H1 (cell line): ENCODE measurements around the gene DOHH. TPM values are rescaled to one million over a fixed set of nuclear protein-coding genes. Genes with fewer than 3 reads are reported as not detected.
"Not testable (repeated sequence)": the region's sequence is repeated elsewhere in the genome, so short reads cannot be mapped to it uniquely, and the experiment has no call there.

Experiments
- CTCF ChIA-PET: fragments of 300-600 bp; sonication (Branson Sonifier 250); formaldehyde crosslinking; loops from one replicate; lab custom pipeline; 2021; ENCODE audit not compliant: partially characterized antibody; lab: Charles Lee
- POLR2A ChIA-PET: fragments of 300-600 bp; sonication (Branson Sonifier 250); formaldehyde crosslinking; loops from one replicate; lab custom pipeline; 2021; ENCODE audit warnings: inconsistent platforms; ENCODE audit not compliant: partially characterized antibody; lab: Charles Lee
- DNase-seq, 2 experiments: peaks; one replicate each; pipeline versions ENCODE4 v3.0.0 to v3.0.0-alpha.2; 2010 to 2022; ENCODE audit warnings: low spot score in 2 of 2, low read depth in 1 of 2, mixed read lengths in 1 of 2
- FAIRE-seq: peaks from 2 replicates; lab custom pipeline; 2011; peaks lifted over from hg19 to GRCh38; lab: Jason Lieb, UNC
- H2AFZ ChIP-seq: 2 replicates; pipeline ENCODE4 v1.8.1; 2012; ENCODE audit warnings: low read length, inconsistent platforms
- H2AK5ac ChIP-seq: 2 replicates; pipeline ENCODE4 v1.6.1; 2013; ENCODE audit warnings: low read depth, low read length
- H2BK120ac ChIP-seq: replicated peaks from 2 replicates; pipeline ENCODE3; 2013; ENCODE audit warnings: low read depth, low read length, inconsistent platforms
- H2BK12ac ChIP-seq: 2 replicates; pipeline ENCODE4 v1.6.1; 2013; ENCODE audit warnings: low read depth, low read length
- H2BK15ac ChIP-seq: 2 replicates; pipeline ENCODE4 v1.6.1; 2013; ENCODE audit warnings: low read length
- H2BK20ac ChIP-seq: 2 replicates; pipeline ENCODE4 v1.6.1; 2013; ENCODE audit warnings: low read length
- H2BK5ac ChIP-seq: 2 replicates; pipeline ENCODE4 v1.6.1; 2013; ENCODE audit warnings: low read depth, low read length
- H3K14ac ChIP-seq: 2 replicates; pipeline ENCODE4 v1.6.1; 2013; ENCODE audit warnings: inconsistent platforms; ENCODE audit not compliant: insufficient read length
- H3K18ac ChIP-seq: 2 replicates; pipeline ENCODE4 v1.6.1; 2013; ENCODE audit warnings: low read length; ENCODE audit errors: extremely low read depth
- H3K23ac ChIP-seq: 2 replicates; pipeline ENCODE4 v1.6.1; 2013; ENCODE audit warnings: inconsistent platforms; ENCODE audit not compliant: insufficient read length
- H3K23me2 ChIP-seq: 2 replicates; pipeline ENCODE4 v1.6.1; 2013; ENCODE audit warnings: low read depth, low read length
- H3K27ac ChIP-seq: 2 replicates; pipeline ENCODE4 v1.6.1; 2011; ENCODE audit warnings: low read depth, low read length, inconsistent platforms
- H3K27me3 ChIP-seq, 4 experiments: replicated peaks in 1 of 4; 1 replicate in 1 of 4; 2 replicates in 3 of 4; pipeline versions ENCODE4 v1.6.1 to v1.8.1; 2011 to 2013; ENCODE audit warnings: low read length in 3 of 4, mild to moderate bottlenecking in 3 of 4, inconsistent platforms in 2 of 4, mixed read lengths in 2 of 4, moderate library complexity in 1 of 4; ENCODE audit not compliant: control insufficient read depth in 3 of 4, insufficient read depth in 3 of 4; ENCODE audit errors: extremely low read depth in 1 of 4
- H3K36me3 ChIP-seq, 4 experiments: 2 replicates each; pipeline versions ENCODE4 v1.6.1 to v1.8.1; 2011 to 2013; ENCODE audit warnings: mild to moderate bottlenecking in 4 of 4, low read length in 3 of 4, moderate library complexity in 2 of 4, control low read depth in 1 of 4, inconsistent platforms in 1 of 4; ENCODE audit not compliant: insufficient read depth in 4 of 4, control insufficient read depth in 2 of 4
- H3K4ac ChIP-seq: replicated peaks from 2 replicates; pipeline ENCODE3; 2013; ENCODE audit warnings: low read length, low read depth, mixed read lengths, inconsistent platforms; ENCODE audit not compliant: insufficient read length
- H3K4me1 ChIP-seq, 4 experiments: replicated peaks in 1 of 4; 1 replicate in 1 of 4; 2 replicates in 3 of 4; pipeline versions ENCODE4 v1.6.1 to v1.8.1; 2011 to 2013; ENCODE audit warnings: low read length in 3 of 4, inconsistent platforms in 2 of 4, mixed read lengths in 1 of 4; ENCODE audit not compliant: insufficient read depth in 4 of 4, control insufficient read depth in 3 of 4
- H3K4me2 ChIP-seq, 2 experiments: 2 replicates each; pipeline versions ENCODE4 v1.6.1 to v1.8.1; 2011 to 2013; ENCODE audit warnings: low read depth in 2 of 2, low read length in 2 of 2, control low read depth in 1 of 2, inconsistent platforms in 1 of 2, mild to moderate bottlenecking in 1 of 2; ENCODE audit not compliant: insufficient read depth in 1 of 2
- H3K4me3 ChIP-seq, 4 experiments: fragments of 200-600, 300-600 bp in 1 of 4; sonication (generic), shearing (Covaris generic), sonication (Bioruptor Twin) in 1 of 4; 2 replicates each; pipeline versions ENCODE4 v1.5.1 to v1.8.1; 2011 to 2016; ENCODE audit warnings: low read length in 4 of 4, low read depth in 3 of 4, control low read depth in 2 of 4, inconsistent platforms in 2 of 4, mild to moderate bottlenecking in 2 of 4, mixed read lengths in 1 of 4, moderate library complexity in 1 of 4; ENCODE audit not compliant: insufficient read depth in 2 of 4; ENCODE audit errors: extremely low read depth in 1 of 4
- H3K56ac ChIP-seq: replicated peaks from 2 replicates; pipeline ENCODE3; 2013; ENCODE audit warnings: low read depth, mild to moderate bottlenecking, mixed read lengths, low read length, inconsistent platforms; ENCODE audit not compliant: insufficient read length
- H3K79me1 ChIP-seq: 2 replicates; pipeline ENCODE4 v1.6.1; 2013; ENCODE audit warnings: low read depth, low read length, control low read depth
- H3K79me2 ChIP-seq, 2 experiments: 2 replicates each; pipeline versions ENCODE4 v1.6.1 to v1.8.1; 2012 to 2013; ENCODE audit warnings: low read length in 2 of 2, mild to moderate bottlenecking in 2 of 2, inconsistent platforms in 1 of 2; ENCODE audit not compliant: insufficient read depth in 2 of 2, control insufficient read depth in 1 of 2
- H3K9ac ChIP-seq, 4 experiments: replicated peaks in 1 of 4; 1 replicate in 1 of 4; 2 replicates in 3 of 4; pipeline versions ENCODE4 v1.6.1 to v1.8.1; 2011 to 2013; ENCODE audit warnings: low read depth in 3 of 4, low read length in 3 of 4, control low read depth in 2 of 4, mild to moderate bottlenecking in 2 of 4, moderate library complexity in 2 of 4, inconsistent platforms in 1 of 4; ENCODE audit errors: extremely low read depth in 1 of 4
- H3K9me3 ChIP-seq, 2 experiments: 2 replicates each; pipeline versions ENCODE4 v1.6.1 to v1.8.1; 2012 to 2013; ENCODE audit warnings: mild to moderate bottlenecking in 2 of 2, moderate library complexity in 2 of 2, control low read depth in 1 of 2, inconsistent platforms in 1 of 2, low read depth in 1 of 2, low read length in 1 of 2, mixed read lengths in 1 of 2; ENCODE audit not compliant: insufficient read depth in 2 of 2
- H4K20me1 ChIP-seq, 2 experiments: replicated peaks in 1 of 2; 2 replicates each; pipeline versions ENCODE3 to v1.8.1; 2011 to 2013; ENCODE audit warnings: inconsistent platforms in 2 of 2, low read length in 2 of 2, mild to moderate bottlenecking in 1 of 2; ENCODE audit not compliant: insufficient read depth in 2 of 2, control insufficient read depth in 1 of 2
- H4K5ac ChIP-seq: 2 replicates; pipeline ENCODE4 v1.6.1; 2013; ENCODE audit warnings: low read length, low read depth, mixed read lengths, inconsistent platforms; ENCODE audit not compliant: insufficient read length
- H4K8ac ChIP-seq: 2 replicates; pipeline ENCODE4 v1.8.0; 2013; ENCODE audit warnings: mild to moderate bottlenecking, moderate library complexity, low read length, inconsistent platforms; ENCODE audit not compliant: insufficient read depth; ENCODE audit errors: extremely low read depth
- H4K91ac ChIP-seq: replicated peaks from 2 replicates; pipeline ENCODE3; 2013; ENCODE audit warnings: low read length, mixed read lengths, inconsistent platforms; ENCODE audit not compliant: insufficient read length
- WGBS, 2 experiments: shearing (Covaris generic) in 1 of 2; methylation state at CpG; one replicate each; pipeline versions ENCODE4 v1.1.6 to v1.1.7; 2013 to 2015; ENCODE audit warnings: low lambda C conversion rate in 2 of 2, mixed read lengths in 2 of 2, inconsistent platforms in 1 of 2, low coverage in 1 of 2, missing lambda C conversion rate in 1 of 2; ENCODE audit not compliant: insufficient replicate concordance in 2 of 2, insufficient coverage in 1 of 2, insufficient read length in 1 of 2; ENCODE audit errors: extremely low coverage in 1 of 2, missing lambda C conversion rate in 1 of 2; 5-methylcytosine and 5-hydroxymethylcytosine counted together
- polyA plus RNA-seq, 7 experiments: library from polyadenylated mRNA; depleted of rRNA in 3 of 7; stranded (reverse) in 5 of 7; unstranded in 2 of 7; fragments of >200 nt in 5 of 7; fragments of 200-250 nt in 2 of 7; gene quantifications; 1 replicate in 5 of 7; 2 replicates in 1 of 7; 4 replicates in 1 of 7; pipeline versions ENCODE4 v1.2.1 to v1.2.3, GENCODE V29; 2011 to 2013; ENCODE audit warnings: missing spikeins in 2 of 7, mixed read lengths in 2 of 7
- total RNA-seq: library from RNA; stranded (reverse); fragmentation: NEBNext Ultra II Directional; extraction: Animal tissue kit (Norgen Biotek cat#: 25700); gene quantifications from 2 replicates; pipeline ENCODE4 v1.2.1, GENCODE V29; 2021

DOHH gene
- total and polyA plus RNA-seq, 2 of the 8 experiments (the other 6 are each of a cell fraction or from before 2014, with no cell fraction given): 7.3 to 17.7 TPM

- not testable (repeated sequence) for FAIRE-seq, H4K20me1 ChIP-seq, H2BK15ac ChIP-seq, H3K9me3 ChIP-seq, H4K8ac ChIP-seq, H2BK120ac ChIP-seq, H3K79me2 ChIP-seq, H2BK12ac ChIP-seq, H3K9ac ChIP-seq, H3K23ac ChIP-seq, H4K91ac ChIP-seq, H2BK5ac ChIP-seq, H2AK5ac ChIP-seq, DNase-seq, H3K23me2 ChIP-seq, H3K27ac ChIP-seq, H2AFZ ChIP-seq, H3K36me3 ChIP-seq, H3K4ac ChIP-seq, H3K79me1 ChIP-seq, H4K5ac ChIP-seq, H3K56ac ChIP-seq, H2BK20ac ChIP-seq, H3K4me2 ChIP-seq, H3K4me3 ChIP-seq, H3K14ac ChIP-seq, H3K27me3 ChIP-seq, H3K18ac ChIP-seq
- WGBS, 2 experiments: 88% methylated on average over 2 of the region's 4 CpGs; no CpG with 5 or more reads in 1 of the 2 experiments
- peaks cover 3 to 15% (median 10%) of the 10 kb centered on the region in 4 experiments for H3K4me1 ChIP-seq
- CTCF ChIA-PET: interaction anchor here (0.6 to 5.9 kb wide), 7 partner anchors 11 to 152 kb away, joined by 3 to 66 read pairs (median 6); no protein-coding TSS in a partner anchor
- POLR2A ChIA-PET: interaction anchor here (1.2 kb wide), 1 partner anchor 14 kb away, joined by 5 read pairs; no protein-coding TSS in a partner anchor
Observed at GRCh38 chr19:3446657-3447056, 53.8 kb downstream of the DOHH start.
